ENCODE data around the gene WDSUB1.

WDSUB1 gene

DNA sequence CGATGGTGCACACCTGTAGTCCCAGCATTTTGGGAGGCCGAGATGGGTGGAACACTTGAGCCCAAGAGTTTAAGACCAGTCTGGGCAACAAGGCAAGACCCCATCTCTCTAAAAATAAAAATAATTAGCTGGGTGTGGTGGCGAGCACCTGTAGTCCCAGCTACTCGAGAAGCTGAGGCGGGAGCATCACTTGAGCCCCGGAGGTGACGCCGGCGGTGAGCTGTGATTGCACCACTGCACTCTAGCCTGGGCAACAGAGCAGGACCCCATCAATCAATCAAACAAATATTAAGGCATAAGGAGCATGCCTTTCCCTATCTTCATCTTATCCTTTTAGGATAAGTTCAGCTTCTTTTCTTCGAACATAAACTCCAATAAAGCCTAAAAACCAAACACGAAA is 1.1 kb downstream of the WDSUB1 start:
- Histone ChIP-seq H3K27me3 (ENCODE audit: control insufficient read depth, low read length) (no peaks in the 10 kb centered on the region), H3K36me3 (ENCODE audit: control insufficient read depth, low read length) (no peaks in the 10 kb centered on the region), H3K9me3 (ENCODE audit: control insufficient read depth, insufficient read depth, low read length) (no peaks in the 10 kb centered on the region), H3K27ac (ENCODE audit: low read depth, low read length) (no peak overlapping the region), H3K4me1 (ENCODE audit: control insufficient read depth, low read length) (peaks cover 36% of the 10 kb centered on the region), H3K4me3 (ENCODE audit: low read length) (peak overlapping the region; percentile 84), H3K79me2 (ENCODE audit: control insufficient read depth, low read length) (peaks cover 8% of the 10 kb centered on the region), H3F3A (ENCODE audit: control insufficient read depth, insufficient read depth) (peaks cover 8% of the 10 kb centered on the region), H3K4me2 (ENCODE audit: low read length) (peak overlapping the region; percentile 92), H3K9me2 (replicated peaks; ENCODE audit: control insufficient read depth, low read length) (no peaks in the 10 kb centered on the region), H4K20me1 (ENCODE audit: control insufficient read depth, insufficient read depth, low read depth, low read length) (no peaks in the 10 kb centered on the region)
- TF ChIP-seq, protein P1, sequence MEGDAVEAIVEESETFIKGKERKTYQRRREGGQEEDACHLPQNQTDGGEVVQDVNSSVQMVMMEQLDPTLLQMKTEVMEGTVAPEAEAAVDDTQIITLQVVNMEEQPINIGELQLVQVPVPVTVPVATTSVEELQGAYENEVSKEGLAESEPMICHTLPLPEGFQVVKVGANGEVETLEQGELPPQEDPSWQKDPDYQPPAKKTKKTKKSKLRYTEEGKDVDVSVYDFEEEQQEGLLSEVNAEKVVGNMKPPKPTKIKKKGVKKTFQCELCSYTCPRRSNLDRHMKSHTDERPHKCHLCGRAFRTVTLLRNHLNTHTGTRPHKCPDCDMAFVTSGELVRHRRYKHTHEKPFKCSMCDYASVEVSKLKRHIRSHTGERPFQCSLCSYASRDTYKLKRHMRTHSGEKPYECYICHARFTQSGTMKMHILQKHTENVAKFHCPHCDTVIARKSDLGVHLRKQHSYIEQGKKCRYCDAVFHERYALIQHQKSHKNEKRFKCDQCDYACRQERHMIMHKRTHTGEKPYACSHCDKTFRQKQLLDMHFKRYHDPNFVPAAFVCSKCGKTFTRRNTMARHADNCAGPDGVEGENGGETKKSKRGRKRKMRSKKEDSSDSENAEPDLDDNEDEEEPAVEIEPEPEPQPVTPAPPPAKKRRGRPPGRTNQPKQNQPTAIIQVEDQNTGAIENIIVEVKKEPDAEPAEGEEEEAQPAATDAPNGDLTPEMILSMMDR (IDR thresholded peaks at IDR 0.05; ENCODE audit: low read depth, low read length, poor library complexity, severe bottlenecking) = no peak
- TF ChIP-seq EZH2phosphoT487 (IDR thresholded peaks at IDR 0.05; ENCODE audit: borderline replicate concordance, low read length) = no peak

DNA sequence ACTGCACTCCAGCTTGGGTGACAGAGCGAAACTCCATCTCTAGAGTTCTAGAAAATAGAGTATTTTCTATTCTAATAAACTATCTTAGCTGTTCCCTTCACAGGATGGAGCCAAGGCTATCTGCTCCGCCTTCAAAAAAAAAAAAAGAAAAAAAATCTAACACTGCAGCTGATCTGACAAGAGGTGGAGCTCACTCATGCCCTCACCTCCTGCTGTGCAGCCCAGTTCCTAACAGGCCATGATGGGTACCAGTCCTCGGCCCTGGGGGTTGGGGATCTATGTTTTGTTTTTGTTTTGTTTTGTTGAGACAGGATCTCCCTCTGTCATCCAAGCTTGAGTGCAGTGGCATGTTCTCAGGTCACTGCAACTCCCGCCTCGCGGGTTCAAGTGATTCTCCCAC is 3.0 kb downstream of the WDSUB1 start:
- Histone ChIP-seq H3K36me3 (ENCODE audit: control insufficient read depth, low read length) (no peaks in the 10 kb centered on the region), H3K27me3 (ENCODE audit: control insufficient read depth, low read length) (no peaks in the 10 kb centered on the region), H3K79me2 (ENCODE audit: control insufficient read depth, low read length) (peaks cover 8% of the 10 kb centered on the region), H3K4me1 (ENCODE audit: control insufficient read depth, low read length) (peaks cover 32% of the 10 kb centered on the region), H3K9me2 (replicated peaks; ENCODE audit: control insufficient read depth, low read length) (no peaks in the 10 kb centered on the region), H3K4me2 (ENCODE audit: low read length) (no peak overlapping the region), H3K27ac (ENCODE audit: low read depth, low read length) (no peak overlapping the region), H3K9me3 (ENCODE audit: control insufficient read depth, insufficient read depth, low read length) (no peaks in the 10 kb centered on the region), H4K20me1 (ENCODE audit: control insufficient read depth, insufficient read depth, low read depth, low read length) (no peaks in the 10 kb centered on the region), H3F3A (ENCODE audit: control insufficient read depth, insufficient read depth) (peaks cover 8% of the 10 kb centered on the region), H3K4me3 (ENCODE audit: low read length) (no peak overlapping the region)
- TF ChIP-seq EZH2phosphoT487 (IDR thresholded peaks at IDR 0.05; ENCODE audit: borderline replicate concordance, low read length) = no peak
- TF ChIP-seq, protein P1 (IDR thresholded peaks at IDR 0.05; ENCODE audit: low read depth, low read length, poor library complexity, severe bottlenecking) = no peak

DNA sequence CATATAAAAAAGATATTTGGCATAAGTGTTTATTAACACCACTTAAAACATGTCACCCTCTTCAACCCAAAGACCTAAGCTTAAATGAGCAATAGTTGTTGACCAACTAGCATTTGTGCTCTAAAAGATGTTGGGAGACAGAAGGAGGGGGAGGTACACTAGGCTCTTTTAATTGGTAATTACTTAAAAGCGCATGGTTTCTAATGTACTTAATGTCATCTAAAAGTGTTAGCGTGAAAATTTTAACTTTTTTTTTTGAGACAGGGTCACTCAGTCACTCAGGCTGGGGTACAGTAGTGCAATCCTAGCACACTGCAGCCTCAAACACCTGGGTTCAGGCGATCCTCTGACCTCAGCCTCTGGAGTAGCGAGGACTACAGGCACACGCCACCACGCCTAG is 5.5 kb downstream of the WDSUB1 start:
- no peak overlapping the region for H3K4me3 ChIP-seq (ENCODE audit: low read length)
- H3K36me3 ChIP-seq (ENCODE audit: control insufficient read depth, low read length) = no peaks in the 10 kb centered on the region
- no peak overlapping the region for H3K27ac ChIP-seq (ENCODE audit: low read depth, low read length)
- no peaks in the 10 kb centered on the region for H3K27me3 ChIP-seq (ENCODE audit: control insufficient read depth, low read length)
- peaks cover 8% of the 10 kb centered on the region; the same call in 1 of the 2 replicates for H3F3A ChIP-seq (ENCODE audit: control insufficient read depth, insufficient read depth)
- H3K4me2 ChIP-seq (ENCODE audit: low read length) = no peak overlapping the region
- H3K79me2 ChIP-seq (ENCODE audit: control insufficient read depth, low read length) = peaks cover 5% of the 10 kb centered on the region
- H3K4me1 ChIP-seq (ENCODE audit: control insufficient read depth, low read length) = peaks cover 18% of the 10 kb centered on the region
- H3K9me3 ChIP-seq (ENCODE audit: control insufficient read depth, insufficient read depth, low read length) = no peaks in the 10 kb centered on the region
- no peaks in the 10 kb centered on the region for H3K9me2 ChIP-seq (replicated peaks; ENCODE audit: control insufficient read depth, low read length)
- H4K20me1 ChIP-seq (ENCODE audit: control insufficient read depth, insufficient read depth, low read depth, low read length) = no peaks in the 10 kb centered on the region
- no peak for TF ChIP-seq EZH2phosphoT487 (IDR thresholded peaks at IDR 0.05; ENCODE audit: borderline replicate concordance, low read length)
- TF ChIP-seq, protein P1 (IDR thresholded peaks at IDR 0.05; ENCODE audit: low read depth, low read length, poor library complexity, severe bottlenecking) = no peak
